Epithelial cell of proximal tubule (primary cell): Measurements from ENCODE around the gene CDC14B. TPM values are rescaled to one million over a fixed set of nuclear protein-coding genes. Genes with fewer than 3 reads are reported as not detected.
"Not testable (repeated sequence)": the region's sequence is repeated elsewhere in the genome, so short reads cannot be mapped to it uniquely, and the experiment has no call there.

Experiments
- DNase-seq: peaks from one replicate; pipeline ENCODE4 v3.0.0-alpha.2; 2011; ENCODE audit warnings: low read depth
- H3K4me3 ChIP-seq: 2 replicates; pipeline ENCODE4 v1.5.1; 2011; ENCODE audit warnings: low read depth, mild to moderate bottlenecking, low read length
- CTCF ChIP-seq: conservative IDR thresholded peaks from 2 replicates; pipeline ENCODE4 v1.5.1; 2012; ENCODE audit warnings: low read depth, mild to moderate bottlenecking, low read length
- total RNA-seq: library from RNA; depleted of rRNA; stranded (reverse); fragments of >200 nt; gene quantifications from 2 replicates; pipeline ENCODE4 v1.2.3, GENCODE V29; 2015

CDC14B gene
- total RNA-seq, 1 donor from 2014 or later = 9.1 TPM

GRCh38 chr9:96587338-96588315, 32.0 kb downstream of the CDC14B start:
- H3K4me3 ChIP-seq = no peak overlapping the region
- no peak for DNase-seq
- TF ChIP-seq CTCF = no peak

DNA sequence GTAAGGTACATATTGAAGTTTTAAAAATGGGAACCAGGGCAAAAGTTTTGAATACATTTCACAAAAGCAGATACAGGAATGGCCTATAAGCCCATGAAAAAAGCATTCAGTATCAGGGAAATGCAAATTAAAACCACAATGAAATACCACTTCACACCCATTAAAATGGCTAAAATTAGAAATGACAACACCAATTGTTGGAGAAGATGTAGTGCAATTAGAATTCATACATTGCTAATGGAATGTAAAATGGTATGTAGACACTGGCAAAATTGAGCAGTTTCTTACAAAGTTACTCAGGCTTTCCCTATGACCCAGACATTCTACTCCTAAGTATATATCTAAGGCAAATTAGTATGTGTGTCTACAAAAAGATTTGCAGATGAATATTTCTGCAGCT, 34.2 kb downstream of the CDC14B start:
- H3K4me3 ChIP-seq = no peak overlapping the region
- no peak for DNase-seq
- no peak for TF ChIP-seq CTCF

- DNase-seq, H3K4me3 ChIP-seq: not testable (repeated sequence)
Observed at GRCh38 chr9:96582199-96582598, 37.4 kb downstream of the CDC14B start.

DNA sequence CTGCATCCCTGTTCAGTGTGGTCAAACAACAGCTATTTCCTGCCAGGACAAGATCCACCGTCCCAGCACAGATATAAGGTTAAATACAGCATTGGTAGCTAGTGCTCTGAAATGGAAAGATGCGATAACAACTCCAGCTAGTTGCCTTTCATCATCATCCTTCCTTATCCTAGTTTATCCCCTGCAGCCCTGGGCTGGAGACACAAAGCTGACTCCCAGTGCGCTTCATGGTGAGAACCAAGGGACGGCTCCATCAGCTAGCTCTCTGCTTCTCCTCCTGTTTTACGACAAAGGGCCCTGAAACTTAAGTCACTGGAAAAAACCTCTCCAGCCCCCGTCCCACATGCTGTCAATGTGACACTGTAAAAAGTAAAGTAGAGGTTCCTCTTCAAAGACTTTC, 37.9 kb downstream of the CDC14B start:
- TF ChIP-seq CTCF = no peak
- DNase-seq = no peak
- no peak overlapping the region for H3K4me3 ChIP-seq

- no peak for DNase-seq
- H3K4me3 ChIP-seq = no peak overlapping the region
- TF ChIP-seq CTCF = no peak
Observed at GRCh38 chr9:96581301-96581700, 38.3 kb downstream of the CDC14B start.

DNA sequence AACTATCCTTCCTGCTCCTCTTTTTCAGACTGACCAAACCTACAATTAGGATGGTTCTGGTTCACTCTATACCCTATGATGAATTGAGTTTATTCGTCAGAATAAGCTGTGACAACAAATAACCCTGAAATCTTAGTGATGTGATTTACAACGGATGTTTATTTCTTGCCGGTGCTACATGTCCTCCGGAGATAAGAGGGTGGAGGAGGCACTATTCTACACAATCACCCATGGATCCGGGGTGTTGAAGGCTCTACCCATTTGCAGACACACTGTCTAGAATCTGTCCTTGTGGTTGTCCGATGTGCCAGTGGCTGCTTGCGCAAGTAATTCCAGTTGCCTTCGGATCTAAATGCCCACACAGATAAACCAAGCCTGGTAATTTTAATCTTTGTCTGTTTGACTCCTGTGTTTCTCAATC, 44.7 kb downstream of the CDC14B start:
- DNase-seq = no peak
- H3K4me3 ChIP-seq = no peak overlapping the region
- TF ChIP-seq CTCF = no peak

- no peak for TF ChIP-seq CTCF
- no peak for DNase-seq
- no peak overlapping the region for H3K4me3 ChIP-seq
Observed at GRCh38 chr9:96574455-96574854, 45.2 kb downstream of the CDC14B start.
